Peyer's patch (tissue), 4 donors: ENCODE results near the gene OIT3. TPM values are rescaled to one million over a fixed set of nuclear protein-coding genes. Genes with fewer than 3 reads are reported as not detected.
"Not testable (repeated sequence)": the region's sequence is repeated elsewhere in the genome, so short reads cannot be mapped to it uniquely, and the experiment has no call there.

Source experiments
- DNase-seq, 3 donors: peaks; one replicate each; pipeline ENCODE4 v3.0.0-alpha.2; 2017 to 2019
- H3K27ac ChIP-seq, 4 donors: fragments of 200-600 bp; sonication (generic); one replicate each; pipeline ENCODE4 v1.5.1; 2016 to 2019
- H3K27me3 ChIP-seq, 2 donors: fragments of 200-600 bp; sonication (generic); one replicate each; pipeline ENCODE4 v1.5.1; 2019
- H3K36me3 ChIP-seq, 3 donors: fragments of 200-600 bp; sonication (generic); one replicate each; pipeline ENCODE4 v1.5.1; 2016 to 2019
- H3K4me1 ChIP-seq, 4 donors: fragments of 200-600 bp; sonication (generic); one replicate each; pipeline ENCODE4 v1.5.1; 2016 to 2019
- H3K4me3 ChIP-seq, 4 donors: fragments of 200-600 bp; sonication (generic); 1 replicate in 3 of 4; 2 replicates in 1 of 4; pipeline ENCODE4 v1.5.1; 2016 to 2019; ENCODE audit warnings: mild to moderate bottlenecking in 1 of 4
- H3K9me3 ChIP-seq, 4 donors: fragments of 200-600 bp; sonication (generic); one replicate each; pipeline ENCODE4 v1.5.1; 2016 to 2019; ENCODE audit warnings: mild to moderate bottlenecking in 1 of 4
- CTCF ChIP-seq, 6 experiments: fragments of 450-650 bp in 4 of 6; fragments of 200-600 bp in 2 of 6; sonication (generic) in 1 of 6; IDR thresholded peaks; one replicate each; pipeline ENCODE4 v1.5.1; 2017 to 2019; ENCODE audit warnings: antibody characterized with exemption in 6 of 6, mild to moderate bottlenecking in 3 of 6, moderate library complexity in 1 of 6
- POLR2A ChIP-seq, 2 donors: fragments of 450-650 bp; IDR thresholded peaks; one replicate each; pipeline ENCODE4 v1.5.1; 2017; ENCODE audit warnings: antibody characterized with exemption in 2 of 2, mild to moderate bottlenecking in 2 of 2, moderate library complexity in 2 of 2
- total RNA-seq, 4 donors: library from RNA; depleted of rRNA; stranded (reverse); fragments of >200 nt; gene quantifications; one replicate each; pipeline ENCODE4 v1.1.0, GENCODE V29; 2016

Gene OIT3
- total RNA-seq, 4 donors from 2014 or later = 0.40 to 0.76 TPM; not detected in 2

DNA sequence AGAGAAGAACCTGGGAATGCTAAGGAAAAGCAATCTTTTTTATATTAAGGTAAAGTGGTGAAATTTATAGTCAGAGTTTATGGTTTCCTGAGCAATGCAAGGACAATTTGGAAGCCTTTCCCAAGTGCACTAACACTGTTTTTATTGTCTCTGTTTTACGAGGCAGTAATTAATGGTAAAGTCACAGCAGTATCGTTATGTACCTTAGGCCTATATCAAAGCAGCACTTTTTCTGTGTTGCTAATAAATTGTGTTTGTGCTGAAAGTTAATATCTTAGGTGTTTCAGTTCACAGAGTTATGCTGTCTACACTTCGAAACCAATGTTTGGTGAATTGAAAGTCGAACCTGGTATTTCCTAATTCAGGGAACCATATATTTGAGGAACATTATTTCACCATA, 19.2 kb downstream of the OIT3 start:
- no peaks in the 10 kb centered on the region for H3K4me1 ChIP-seq
- H3K27ac ChIP-seq = no peak overlapping the region
- no peak overlapping the region for H3K4me3 ChIP-seq
- DNase-seq = no peak
- no peaks in the 10 kb centered on the region for H3K9me3 ChIP-seq
- TF ChIP-seq POLR2A (IDR thresholded peaks at IDR 0.05) (no peak), CTCF (IDR thresholded peaks at IDR 0.05) (no peak)
- no peaks in the 10 kb centered on the region for H3K36me3 ChIP-seq
- H3K27me3 ChIP-seq = no peaks in the 10 kb centered on the region

DNA sequence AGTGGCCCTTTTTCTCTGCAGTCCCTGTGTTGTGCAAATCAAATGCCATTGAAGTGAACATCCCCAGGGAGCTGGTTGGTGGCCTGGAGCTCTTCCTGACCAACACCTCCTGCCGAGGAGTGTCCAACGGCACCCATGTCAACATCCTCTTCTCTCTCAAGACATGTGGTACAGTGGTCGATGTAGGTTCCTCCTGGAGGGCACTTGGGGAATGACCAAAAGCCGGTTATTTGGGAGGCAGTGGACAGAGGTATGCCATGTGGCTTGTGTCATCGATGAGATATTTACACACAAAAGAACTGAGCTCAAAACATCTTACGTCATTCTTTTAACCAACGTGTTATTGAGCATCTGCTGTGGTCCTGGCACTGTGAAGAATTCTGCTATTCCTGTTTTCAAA, 19.7 kb downstream of the OIT3 start:
- no peak for DNase-seq
- Histone ChIP-seq H3K27me3 (no peaks in the 10 kb centered on the region), H3K27ac (no peak overlapping the region), H3K4me1 (no peaks in the 10 kb centered on the region), H3K36me3 (no peaks in the 10 kb centered on the region), H3K9me3 (no peaks in the 10 kb centered on the region), H3K4me3 (no peak overlapping the region)
- no peak for TF ChIP-seq POLR2A (IDR thresholded peaks at IDR 0.05)
- TF ChIP-seq CTCF (IDR thresholded peaks at IDR 0.05) = no peak

GRCh38 chr10:72917201-72917600, 23.7 kb downstream of the OIT3 start:
- not testable (repeated sequence) for H3K36me3 ChIP-seq, DNase-seq, H3K4me3 ChIP-seq, H3K27me3 ChIP-seq, H3K4me1 ChIP-seq, H3K9me3 ChIP-seq, H3K27ac ChIP-seq

- DNase-seq, H3K36me3 ChIP-seq, H3K27ac ChIP-seq: not testable (repeated sequence)
Observed at GRCh38 chr10:72917803-72918332, 24.3 kb downstream of the OIT3 start.

GRCh38 chr10:72918352-72918751, 24.8 kb downstream of the OIT3 start:
- Histone ChIP-seq H3K9me3 (peaks cover 0 to 5% (median 0%) of the 10 kb centered on the region in 4 donors), H3K36me3 (no peaks in the 10 kb centered on the region), H3K27me3 (no peaks in the 10 kb centered on the region), H3K4me3 (no peak overlapping the region), H3K4me1 (no peaks in the 10 kb centered on the region), H3K27ac (no peak overlapping the region)
- TF ChIP-seq CTCF (IDR thresholded peaks at IDR 0.05) (no peak), POLR2A (IDR thresholded peaks at IDR 0.05) (no peak)
- DNase-seq = no peak

More at GRCh38 chr10:72917803-72918332, 24.3 kb downstream of the OIT3 start:
- H3K4me3 ChIP-seq, H3K27me3 ChIP-seq, H3K9me3 ChIP-seq, H3K4me1 ChIP-seq: not testable (repeated sequence)

DNA sequence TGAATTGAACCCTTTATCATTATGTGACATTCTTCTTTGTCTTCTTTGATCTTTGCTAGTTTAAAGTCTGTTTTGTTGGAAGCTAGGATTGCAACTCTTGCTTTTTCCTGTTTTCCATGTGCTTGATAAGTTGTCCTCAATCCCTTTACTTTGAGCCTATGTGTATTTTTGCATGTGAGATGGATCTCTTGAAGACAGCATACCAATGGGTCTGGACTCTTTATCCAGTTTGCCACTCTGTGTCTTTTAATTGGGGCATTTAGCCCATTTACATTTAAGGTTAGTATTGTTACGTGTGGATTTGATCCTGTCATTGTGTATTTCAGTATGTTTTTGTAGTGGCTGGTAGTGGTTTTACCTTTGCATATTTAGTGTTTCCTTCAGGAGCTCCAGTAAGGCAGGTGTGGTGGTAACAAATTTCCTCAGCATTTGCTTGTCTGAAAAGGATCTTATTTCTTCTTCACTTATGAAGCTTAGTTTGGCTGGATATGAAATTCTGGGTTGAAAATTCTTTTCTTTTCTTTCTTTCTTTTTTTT, 27.7 kb downstream of the OIT3 start:
- DNase-seq, H3K27ac ChIP-seq, H3K9me3 ChIP-seq, H3K27me3 ChIP-seq, H3K4me1 ChIP-seq, H3K4me3 ChIP-seq, H3K36me3 ChIP-seq: not testable (repeated sequence)

GRCh38 chr10:72924351-72924750, 30.8 kb downstream of the OIT3 start:
- no peak for TF ChIP-seq CTCF (IDR thresholded peaks at IDR 0.05)
- H3K9me3 ChIP-seq = peaks cover 0 to 5% (median 0%) of the 10 kb centered on the region in 4 donors
- H3K36me3 ChIP-seq = no peaks in the 10 kb centered on the region
- no peak overlapping the region for H3K27ac ChIP-seq
- no peaks in the 10 kb centered on the region for H3K4me1 ChIP-seq
- no peak overlapping the region for H3K4me3 ChIP-seq
- no peaks in the 10 kb centered on the region for H3K27me3 ChIP-seq
- DNase-seq = no peak
